GM19351 (cell line): ENCODE data around the gene PLD3.
"Not testable (repeated sequence)": the region's sequence is repeated elsewhere in the genome, so short reads cannot be mapped to it uniquely, and the experiment has no call there.

ENCODE experiments used
- ATAC-seq: cut with Tn5 transposase; IDR thresholded peaks from one replicate; pipeline ENCODE4 v1.9.1; 2021; ENCODE audit warnings: mild to moderate bottlenecking, moderate library complexity; ENCODE audit not compliant: unreplicated experiment

The PLD3 gene

DNA sequence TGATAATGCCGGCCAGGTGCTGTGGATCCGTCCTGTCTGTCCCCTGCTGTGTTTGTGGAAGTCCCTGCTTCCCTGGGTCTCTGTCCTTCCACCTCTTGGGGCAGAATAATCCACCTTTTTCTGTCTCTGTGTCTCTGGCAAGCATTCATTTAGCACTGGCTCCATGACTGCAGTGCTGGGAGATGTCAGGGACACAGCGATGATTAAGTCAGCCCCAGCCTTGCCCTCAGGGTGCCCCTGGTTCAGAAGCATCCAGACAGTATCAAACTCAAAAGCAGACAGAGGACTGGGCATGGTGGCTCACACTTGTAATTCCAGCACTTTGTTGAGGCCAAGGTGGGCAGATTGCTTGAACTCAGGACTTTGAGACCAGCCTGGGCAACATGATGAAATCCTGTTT, 40.0 kb downstream of the PLD3 start:
- ATAC-seq: no peak

GRCh38 chr19:40389404-40390083, 41.0 kb downstream of the PLD3 start:
- ATAC-seq: no peak

DNA sequence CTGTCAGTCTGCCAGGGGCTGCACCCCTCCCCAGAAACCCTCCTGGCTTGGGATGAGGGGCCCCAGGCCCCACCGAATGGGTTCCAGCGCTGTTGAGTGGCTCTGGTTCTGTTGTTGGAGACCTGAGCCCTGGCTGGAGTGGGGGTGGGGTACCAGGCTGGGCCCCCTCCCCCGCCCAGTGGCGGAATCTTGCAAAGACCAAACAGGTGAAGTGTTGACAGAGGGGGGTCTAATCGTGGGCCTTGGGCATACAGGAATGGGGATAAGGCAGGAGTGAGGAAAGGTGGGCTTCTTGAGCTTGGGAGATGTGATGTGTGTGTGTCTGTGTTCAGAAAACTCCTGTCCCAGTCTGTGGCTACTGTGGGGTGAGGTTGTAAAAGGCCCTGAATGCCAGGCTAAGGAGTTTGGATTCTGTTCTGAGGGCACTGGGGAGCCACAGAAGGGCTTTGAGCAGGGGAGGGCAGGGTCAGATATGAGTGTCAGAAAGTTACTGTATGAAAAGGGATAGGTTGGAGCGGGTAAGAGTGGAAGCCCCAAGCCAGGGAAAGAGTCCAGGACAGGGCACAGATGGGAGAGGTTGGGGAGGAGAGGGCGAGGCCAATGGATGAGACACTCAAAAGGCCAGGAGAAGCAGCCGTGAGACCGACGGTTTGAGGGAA, 41.7 kb downstream of the PLD3 start, which contains the start of gene HIPK4:
HIPK4 (minus strand) TSS at position 98 of the 659 bp plus-strand sequence. CDS start 279 bp downstream, outside the sequence.
- ATAC-seq: no peak

GRCh38 chr19:40392123-40392522, 43.6 kb downstream of the PLD3 start:
- ATAC-seq: no peak

DNA sequence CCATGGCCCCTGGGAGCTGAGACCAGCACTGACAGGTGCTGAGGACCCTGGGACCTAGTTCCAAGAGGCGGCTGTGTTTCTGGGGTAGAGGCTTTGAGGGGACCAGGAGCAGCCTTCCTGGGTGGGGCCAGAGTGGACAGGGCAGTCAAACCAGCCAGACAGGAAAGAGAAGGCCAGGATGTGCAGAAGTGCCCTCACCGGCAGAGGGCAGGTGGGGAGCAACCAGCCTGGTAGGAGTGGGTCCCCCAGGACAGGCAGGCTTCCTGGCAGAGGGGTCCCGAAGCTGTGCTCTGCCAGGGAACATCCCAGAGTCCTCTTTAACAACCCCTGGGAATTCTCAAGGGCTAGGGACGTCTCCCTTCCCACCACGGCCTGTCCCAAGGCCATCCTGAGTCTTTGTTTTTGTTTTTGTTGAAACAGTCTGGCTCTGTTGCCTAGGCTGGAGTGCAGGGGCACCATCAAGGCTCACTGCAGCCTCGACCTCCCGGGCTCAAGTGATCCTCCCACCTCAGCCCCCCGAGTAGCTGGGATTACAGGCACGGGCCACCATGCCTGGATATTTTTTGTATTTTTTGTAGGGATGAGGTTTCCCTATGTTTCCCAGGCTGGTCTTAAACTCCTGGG, 44.5 kb downstream of the PLD3 start:
- no peak for ATAC-seq

DNA sequence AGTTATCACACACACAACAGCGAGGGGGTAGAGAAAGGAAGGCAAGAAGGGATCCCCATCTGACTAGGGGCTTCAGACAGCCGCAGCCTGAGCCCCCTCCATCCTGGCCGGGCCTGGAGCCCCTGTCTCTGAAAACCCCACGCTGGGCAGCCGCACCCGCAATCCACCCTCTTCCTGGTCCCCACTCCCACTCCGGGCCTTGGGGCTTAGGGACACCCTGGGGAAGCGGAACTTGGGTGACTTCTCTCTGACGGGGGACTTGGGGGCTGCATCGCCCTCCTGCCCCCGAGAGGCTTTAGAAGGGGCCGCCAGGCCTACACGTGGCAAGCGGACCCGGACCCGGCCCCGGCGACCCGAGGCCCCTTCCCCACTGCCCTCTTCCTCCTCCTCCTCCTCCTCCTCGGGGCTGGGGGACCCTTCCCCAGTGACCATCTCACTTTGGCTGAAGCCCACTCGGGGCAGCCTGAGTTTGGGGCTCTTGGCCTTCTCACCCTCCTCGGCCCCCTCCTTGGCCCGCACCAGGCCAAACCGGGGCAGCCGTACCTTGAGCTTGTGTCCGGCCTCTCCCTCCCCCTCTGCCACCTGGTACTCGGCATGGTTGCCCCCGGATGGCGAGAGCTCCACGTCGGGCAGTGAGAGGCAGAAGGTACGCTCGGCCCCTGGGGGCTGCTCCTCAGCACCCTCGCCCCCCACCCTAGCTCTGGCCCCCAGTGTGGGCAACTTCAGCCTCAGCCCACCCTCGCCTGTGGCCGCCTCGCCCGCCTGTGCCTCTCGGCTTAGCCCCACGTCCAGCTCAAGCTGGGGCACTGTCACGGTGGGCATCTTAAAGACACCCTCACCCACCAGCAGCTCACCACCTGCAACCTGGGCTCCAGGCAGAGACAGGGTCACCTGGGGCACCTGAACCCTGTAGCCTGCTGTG, 45.7 kb downstream of the PLD3 start:
- ATAC-seq: no peak

GRCh38 chr19:40394816-40395210, 46.3 kb downstream of the PLD3 start:
- no peak for ATAC-seq

- no peak for ATAC-seq
These were observed 47.5 kb downstream of the PLD3 start for GRCh38 chr19:40395956-40396355.

DNA sequence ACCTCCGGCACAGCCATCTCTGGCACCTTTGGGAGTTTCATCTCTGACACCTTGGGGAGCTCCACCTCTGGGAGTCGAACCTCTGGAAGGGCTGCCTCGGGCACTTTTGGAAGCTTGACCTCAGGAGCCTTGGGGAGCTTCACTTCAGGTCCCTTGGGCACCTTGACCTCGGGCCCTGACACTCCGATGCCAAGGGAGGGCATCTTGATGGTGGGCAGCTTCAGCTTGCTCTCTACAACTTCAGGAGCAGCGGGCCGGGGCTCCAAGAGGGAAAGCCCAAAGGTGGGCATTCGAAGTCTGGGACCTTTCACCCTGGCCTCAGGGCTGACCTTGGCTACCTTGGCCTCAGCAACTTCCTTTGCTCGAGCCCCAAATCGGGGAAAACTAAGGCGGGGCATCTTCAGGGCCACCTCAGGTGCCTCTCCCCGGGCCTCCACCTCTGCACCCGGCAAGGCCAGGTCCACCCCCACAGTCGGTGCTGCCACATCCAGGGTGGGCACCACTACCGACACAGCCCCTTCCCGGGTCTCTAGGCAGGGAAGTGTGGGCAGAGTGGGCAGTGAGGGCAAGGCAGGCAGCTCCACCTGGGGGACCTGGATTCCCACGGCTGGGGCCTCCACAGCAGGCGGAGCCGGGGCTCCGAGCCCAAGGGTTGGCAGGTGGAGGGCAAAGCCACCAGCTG, 48.5 kb downstream of the PLD3 start:
- no peak for ATAC-seq

DNA sequence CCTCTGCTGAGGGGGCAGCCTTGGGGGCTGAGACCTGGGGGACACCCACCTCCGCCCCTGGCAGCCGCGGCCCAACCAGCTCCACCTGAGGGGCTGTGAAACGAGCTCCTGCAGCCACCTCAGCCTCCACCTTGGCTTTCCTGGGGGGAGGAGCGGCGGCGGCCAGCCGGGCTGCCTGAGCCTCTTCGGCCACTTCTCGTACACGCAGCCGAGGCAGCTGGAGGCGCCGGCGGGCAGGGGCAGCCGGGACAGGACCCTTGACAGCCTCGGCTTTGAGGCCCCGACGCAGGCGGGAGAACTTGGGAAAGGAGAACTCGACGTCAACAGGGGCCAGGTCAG, 49.0 kb downstream of the PLD3 start:
- no peak for ATAC-seq

DNA sequence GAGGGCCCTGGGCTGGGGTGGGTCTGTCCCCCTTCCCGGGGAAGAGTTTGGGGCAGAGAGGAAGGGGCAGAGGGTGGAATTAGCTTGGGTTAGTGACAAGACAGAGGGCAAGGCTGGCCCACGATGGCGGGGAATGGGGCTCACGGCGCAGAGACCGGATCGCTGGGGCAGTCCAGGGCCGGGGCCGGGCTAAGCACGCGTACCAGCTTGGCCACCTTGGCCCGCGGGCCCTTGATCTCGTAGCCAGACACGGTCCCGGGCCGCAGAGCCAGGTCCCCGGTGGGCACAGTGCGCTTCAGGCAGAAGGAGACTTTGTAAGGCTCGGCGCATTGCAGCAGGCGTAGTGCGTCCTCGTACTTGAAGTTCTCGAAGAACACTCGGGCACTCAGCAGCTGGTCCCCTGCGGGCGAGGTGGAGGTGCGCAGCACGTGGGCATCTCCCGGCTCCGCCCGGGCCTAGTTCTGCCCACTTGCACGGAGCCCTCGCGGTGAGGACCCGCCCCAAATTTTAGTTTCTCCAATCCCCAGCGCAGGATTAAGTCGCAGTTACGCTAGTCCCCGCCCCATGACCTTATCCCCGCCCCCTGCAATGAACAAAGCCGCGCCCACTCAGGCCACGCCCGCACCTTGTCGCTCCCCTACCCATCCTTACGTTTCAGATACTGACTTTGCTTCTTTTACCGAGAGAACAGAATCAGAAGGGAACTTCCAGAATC, 50.1 kb downstream of the PLD3 start:
- ATAC-seq: no peak

GRCh38 chr19:40400559-40400958, 52.1 kb downstream of the PLD3 start:
- no peak for ATAC-seq

DNA sequence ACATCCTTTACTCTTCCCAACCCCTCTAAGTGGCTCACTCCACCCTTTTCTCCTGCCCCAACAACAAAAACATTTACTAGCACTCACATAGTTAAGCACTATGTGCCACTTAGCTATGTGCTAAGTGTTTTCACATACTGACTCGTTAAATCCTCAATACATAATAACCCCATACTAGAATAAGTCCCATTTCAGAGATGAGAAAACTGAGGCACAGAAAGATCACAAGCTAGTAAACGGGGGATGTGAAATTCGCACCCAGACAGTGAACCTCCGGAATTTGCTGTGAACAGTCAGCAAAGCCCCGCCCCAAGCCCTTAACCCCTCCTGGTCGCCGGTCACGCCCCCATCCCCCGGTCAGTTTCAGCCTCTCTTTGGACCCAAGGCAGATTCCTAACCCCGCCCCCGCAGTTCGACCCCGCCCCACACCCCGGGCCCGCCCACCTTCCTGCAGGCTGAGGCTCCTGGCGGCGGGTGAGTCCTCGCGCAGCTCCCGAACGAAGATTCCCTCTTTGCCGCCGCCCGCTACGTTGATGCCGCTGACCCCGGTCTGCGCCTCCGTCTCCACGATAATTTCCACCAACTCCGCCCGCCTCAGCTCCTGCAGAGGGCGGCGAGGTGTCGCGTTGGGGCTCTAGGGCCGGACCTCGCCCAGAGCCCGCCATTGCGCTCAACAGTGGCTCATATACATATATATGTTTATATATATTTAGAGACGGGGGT, 54.9 kb downstream of the PLD3 start:
- peak; percentile 69 for ATAC-seq

DNA sequence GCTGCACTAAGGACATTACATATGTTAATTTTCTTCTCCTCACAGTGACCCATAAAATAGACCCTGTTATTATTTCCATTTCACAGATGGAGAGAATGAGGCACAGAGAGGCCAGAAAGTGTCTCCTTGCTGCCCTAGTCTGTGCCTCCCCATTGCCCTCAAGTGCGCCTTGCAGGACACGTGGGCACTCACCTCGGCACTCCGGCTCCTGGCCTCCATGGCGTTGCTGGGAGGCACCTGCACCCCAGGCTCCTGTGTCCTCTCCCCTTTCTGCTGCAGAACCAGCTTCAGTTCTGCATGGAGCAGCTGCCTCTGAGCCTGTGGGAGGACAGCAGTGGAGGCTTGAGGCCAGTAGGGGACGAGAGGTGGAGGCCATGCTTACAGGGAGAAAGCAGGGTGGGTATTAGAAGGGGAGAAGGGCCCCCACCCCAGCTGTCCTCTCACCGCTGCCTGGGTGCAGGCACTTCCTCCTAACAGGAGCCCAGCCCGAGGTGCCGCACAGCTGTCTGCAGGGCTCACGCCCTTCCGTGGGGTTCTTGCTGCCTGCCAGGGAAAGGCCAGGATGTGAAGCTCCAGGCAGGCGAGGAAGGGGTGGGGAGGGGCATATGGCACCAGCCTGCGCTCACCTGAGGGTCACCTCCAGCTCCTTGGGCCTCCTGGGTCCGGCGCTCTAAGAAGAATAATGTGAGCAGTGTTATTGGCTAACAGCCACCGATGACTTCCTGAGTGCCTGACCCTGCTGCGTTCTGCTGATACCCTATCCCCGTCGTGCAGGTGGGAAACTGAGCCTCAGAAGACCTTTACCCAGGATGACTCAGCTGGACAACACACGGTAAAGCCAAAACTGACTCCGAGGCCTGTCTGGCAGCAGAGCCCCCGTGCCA, 59.5 kb downstream of the PLD3 start:
- no peak for ATAC-seq

- ATAC-seq: not testable (repeated sequence)
These were observed 60.1 kb downstream of the PLD3 start for GRCh38 chr19:40408598-40408925.

GRCh38 chr19:40410030-40410389, 61.5 kb downstream of the PLD3 start:
- ATAC-seq: no peak

DNA sequence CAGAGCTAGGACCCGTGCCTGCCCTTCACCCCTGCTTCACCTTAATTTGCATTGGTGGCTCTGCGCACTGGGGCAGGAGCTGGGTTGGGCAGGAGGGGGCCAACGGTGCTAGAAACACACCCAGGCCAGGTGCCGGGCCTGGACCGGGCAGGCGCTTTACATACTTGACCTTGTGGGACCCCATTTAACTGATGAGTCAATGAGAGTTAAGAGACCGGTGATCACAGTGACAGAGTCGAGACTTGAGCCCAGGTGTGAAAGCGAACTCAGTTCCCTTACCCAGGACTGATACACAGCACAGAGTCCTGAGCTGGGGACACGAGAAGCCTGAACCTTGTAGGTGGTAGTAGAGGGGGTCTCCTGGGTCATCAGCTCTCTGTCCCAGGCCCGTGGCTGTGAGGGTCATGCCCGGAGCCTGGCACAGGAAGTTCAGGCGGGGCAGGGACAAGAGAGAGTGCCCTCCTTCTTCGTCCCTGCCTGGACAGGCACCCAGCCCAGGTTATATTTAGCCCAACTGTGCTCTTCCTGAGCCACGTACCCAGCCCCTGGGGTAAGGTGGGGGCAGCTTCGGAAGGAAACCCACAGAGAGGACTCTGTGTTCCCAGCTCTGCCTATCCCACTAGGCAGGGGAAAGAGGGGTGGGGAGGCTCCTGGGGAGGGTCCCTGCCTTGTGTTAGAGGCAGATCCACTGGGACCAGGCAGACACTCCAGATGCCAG, 62.8 kb downstream of the PLD3 start:
- no peak for ATAC-seq

GRCh38 chr19:40411958-40412499, 63.5 kb downstream of the PLD3 start:
- ATAC-seq: no peak
